OCI-LY7 (cell line): Measurements from ENCODE around the gene SPG7. TPM values are rescaled to one million over a fixed set of nuclear protein-coding genes. Genes with fewer than 3 reads are reported as not detected.

Experiments
- BruUV-seq: library from RNA; stranded (reverse); fragments of 400-500 nt; replicated peaks from 2 replicates; lab custom pipeline; 2021; lab: Mats Ljungman, UMichigan
- CTCF ChIA-PET: fragments of 300-600 bp; sonication (Branson Sonifier 250); formaldehyde crosslinking; loops from one replicate; lab custom pipeline; 2022; ENCODE audit warnings: antibody characterized with exemption; ENCODE audit not compliant: unreplicated experiment; lab: Charles Lee
- POLR2A ChIA-PET: fragments of 300-600 bp; sonication (Branson Sonifier 250); formaldehyde crosslinking; loops from one replicate; lab custom pipeline; 2022; ENCODE audit warnings: antibody characterized with exemption; lab: Charles Lee
- DNase-seq: peaks from one replicate; pipeline ENCODE4 v3.0.0-alpha.2; 2015; ENCODE audit warnings: low spot score
- H2AFZ ChIP-seq: fragments of 200-600 bp; sonication (generic), shearing (Covaris generic); 2 replicates; pipeline ENCODE4 v1.6.1; 2014; ENCODE audit warnings: mild to moderate bottlenecking, antibody characterized with exemption, low read length, moderate library complexity
- H3K27ac ChIP-seq: fragments of 200-600 bp; sonication (generic); 2 replicates; pipeline ENCODE4 v1.5.1; 2014; ENCODE audit warnings: mixed run types, low read depth, mild to moderate bottlenecking, moderate library complexity, low read length, inconsistent platforms; ENCODE audit not compliant: poor library complexity, severe bottlenecking
- H3K36me3 ChIP-seq: fragments of 200-600 bp; sonication (generic); 2 replicates; pipeline ENCODE4 v1.6.1; 2014; ENCODE audit warnings: mild to moderate bottlenecking, antibody characterized with exemption, low read length, moderate library complexity, mixed read lengths; ENCODE audit not compliant: insufficient read depth
- H3K4me1 ChIP-seq: fragments of 200-600 bp; sonication (generic); 2 replicates; pipeline ENCODE4 v1.5.1; 2014; ENCODE audit warnings: mild to moderate bottlenecking, low read length; ENCODE audit not compliant: insufficient read depth, poor library complexity, severe bottlenecking
- H3K4me2 ChIP-seq: fragments of 200-600 bp; sonication (generic); 2 replicates; pipeline ENCODE4 v1.6.1; 2014; ENCODE audit warnings: mild to moderate bottlenecking, low read length
- H3K4me3 ChIP-seq: fragments of 200-600 bp; sonication (generic); 2 replicates; pipeline ENCODE4 v1.5.1; 2014; ENCODE audit warnings: mild to moderate bottlenecking, low read depth, low read length; ENCODE audit not compliant: poor library complexity, severe bottlenecking
- H3K79me2 ChIP-seq: fragments of 200-600 bp; sonication (generic); 2 replicates; pipeline ENCODE4 v1.6.1; 2016; ENCODE audit warnings: low read depth, mild to moderate bottlenecking, low read length, moderate library complexity, mixed read lengths; ENCODE audit not compliant: insufficient read depth
- H3K9me2 ChIP-seq: fragments of 200-600 bp; sonication (generic); 2 replicates; pipeline ENCODE4 v1.6.1; 2016; ENCODE audit warnings: mild to moderate bottlenecking, low read length, mixed read lengths; ENCODE audit not compliant: insufficient read depth
- H3K9me3 ChIP-seq: fragments of 200-600 bp; sonication (generic); 2 replicates; pipeline ENCODE4 v1.6.1; 2014; ENCODE audit warnings: mild to moderate bottlenecking, mixed run types, low read length, mixed read lengths
- H4K20me1 ChIP-seq: fragments of 200-600 bp; sonication (generic); 2 replicates; pipeline ENCODE4 v1.6.1; 2014; ENCODE audit warnings: mild to moderate bottlenecking, antibody characterized with exemption, low read length, moderate library complexity, mixed read lengths; ENCODE audit not compliant: insufficient read depth
- CTCF ChIP-seq: fragments of 200-600 bp; sonication (generic); conservative IDR thresholded peaks from 2 replicates; pipeline ENCODE4 v1.5.1; 2014; ENCODE audit warnings: mild to moderate bottlenecking, antibody characterized with exemption, low read length, moderate library complexity, mixed read lengths
- EZH2phosphoT487 ChIP-seq: fragments of 200-600 bp; sonication (generic); IDR thresholded peaks from 2 replicates; pipeline ENCODE4 v1.6.1; 2018; ENCODE audit warnings: low read depth, borderline replicate concordance, mild to moderate bottlenecking, mixed run types, antibody characterized with exemption, low read length, moderate library complexity, mixed read lengths
- intact Hi-C: fragments of 100-400 bp; cut with micrococcal nuclease; formaldehyde crosslinking; loops from one replicate; pipeline ENCODE4 v1.10.0; 2022; ENCODE audit not compliant: unreplicated experiment
- total RNA-seq, 2 experiments: library from RNA; depleted of rRNA in 1 of 2; stranded (reverse); fragments of >200 nt in 1 of 2; shearing (Covaris generic) in 1 of 2; gene quantifications; 2 replicates each; pipeline ENCODE4 v1.2.3, GENCODE V29; 2014 to 2022

The SPG7 gene
- total RNA-seq, 2 experiments from 2014 or later, result 92.7 to 121 TPM

DNA sequence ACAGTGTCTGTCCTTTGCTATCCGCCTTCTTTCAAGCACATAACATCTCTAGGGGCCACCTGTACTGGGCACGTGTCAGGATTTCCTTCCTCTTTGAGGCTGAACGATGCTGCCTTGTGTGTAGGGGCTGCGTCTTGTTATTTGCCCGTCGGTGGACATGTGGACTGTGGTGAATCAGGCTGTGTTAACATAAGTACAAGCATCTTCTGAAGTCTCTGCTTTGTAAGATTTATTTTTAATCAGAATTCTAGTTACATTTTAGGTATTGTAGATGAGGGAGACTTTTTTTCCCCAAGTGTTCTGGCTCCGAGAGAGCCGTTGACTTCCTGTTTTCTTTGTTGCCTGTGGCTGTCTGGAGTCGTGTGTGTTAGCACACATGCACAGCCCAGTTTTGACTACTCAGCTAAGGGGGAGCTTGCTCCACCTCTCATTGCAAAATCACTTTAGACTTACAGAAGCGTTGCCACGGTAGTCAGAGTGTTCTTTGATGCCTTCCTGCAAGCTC, 26.1 kb downstream of the SPG7 start:
- intact Hi-C loops, result no loop called here
- Histone ChIP-seq H3K9me2 (no peaks in the 10 kb centered on the region), H4K20me1 (no peaks in the 10 kb centered on the region), H3K4me3 (no peak overlapping the region), H3K79me2 (no peaks in the 10 kb centered on the region), H3K27ac (peak overlapping the region; percentile 52), H3K4me2 (peak overlapping the region; percentile 13; the same call in 1 of the 2 replicates), H3K36me3 (peaks cover 78% of the 10 kb centered on the region), H3K4me1 (peaks cover 12% of the 10 kb centered on the region), H3K9me3 (no peaks in the 10 kb centered on the region), H2AFZ (no peak overlapping the region)
- DNase-seq, result peak; percentile 56
- CTCF ChIA-PET, result no interaction called here
- no TSS peak for BruUV-seq
- POLR2A ChIA-PET, result no interaction called here
- TF ChIP-seq EZH2phosphoT487, result no peak
- no peak for TF ChIP-seq CTCF

- BruUV-seq, result no TSS peak
- no peak overlapping the region for H3K27ac ChIP-seq
Observed at GRCh38 chr16:89536371-89536770, 28.2 kb downstream of the SPG7 start.

More at GRCh38 chr16:89536371-89536770, 28.2 kb downstream of the SPG7 start:
- H2AFZ ChIP-seq, result no peak overlapping the region
- ChIA-PET CTCF (no interaction called here), POLR2A (no interaction called here)
- no peak for TF ChIP-seq CTCF
- H4K20me1 ChIP-seq, result no peaks in the 10 kb centered on the region
- no peaks in the 10 kb centered on the region for H3K79me2 ChIP-seq
- no peaks in the 10 kb centered on the region for H3K9me2 ChIP-seq
- H3K4me2 ChIP-seq, result no peak overlapping the region
- peaks cover 68% of the 10 kb centered on the region for H3K36me3 ChIP-seq
- intact Hi-C loops, result no loop called here
- DNase-seq, result no peak
- peaks cover 12% of the 10 kb centered on the region for H3K4me1 ChIP-seq
- H3K4me3 ChIP-seq, result no peak overlapping the region
- no peaks in the 10 kb centered on the region for H3K9me3 ChIP-seq
